GM19468 (cell line): ENCODE data around the gene OR10T2.
"Not testable (repeated sequence)": the region's sequence is repeated elsewhere in the genome, so short reads cannot be mapped to it uniquely, and the experiment has no call there.

Experiments used
- ATAC-seq: cut with Tn5 transposase; IDR thresholded peaks from one replicate; pipeline ENCODE4 v1.9.1; 2021; ENCODE audit warnings: mild to moderate bottlenecking, moderate library complexity, moderate number of reproducible peaks; ENCODE audit not compliant: unreplicated experiment; ENCODE audit errors: extremely low read depth

The OR10T2 gene

DNA sequence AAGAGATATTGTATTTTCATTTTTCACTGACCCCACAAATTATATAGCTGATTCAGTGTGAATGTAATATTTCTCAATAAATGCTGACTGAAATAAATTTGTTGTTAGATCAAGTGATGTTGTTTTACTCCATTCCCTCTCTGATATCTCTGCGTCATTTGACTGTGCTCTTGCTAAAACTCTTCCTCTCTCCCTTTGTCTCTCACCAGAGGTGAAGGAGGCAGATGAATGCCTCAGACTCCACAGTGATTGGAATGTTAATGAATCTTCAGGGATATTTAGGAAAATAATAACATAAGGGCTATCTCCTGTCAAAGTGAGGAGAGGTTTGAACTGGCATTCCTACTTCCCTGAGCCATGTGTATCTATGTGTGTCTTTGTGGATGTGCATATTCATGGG lies 41.8 kb downstream of the OR10T2 start:
- ATAC-seq, result no peak

DNA sequence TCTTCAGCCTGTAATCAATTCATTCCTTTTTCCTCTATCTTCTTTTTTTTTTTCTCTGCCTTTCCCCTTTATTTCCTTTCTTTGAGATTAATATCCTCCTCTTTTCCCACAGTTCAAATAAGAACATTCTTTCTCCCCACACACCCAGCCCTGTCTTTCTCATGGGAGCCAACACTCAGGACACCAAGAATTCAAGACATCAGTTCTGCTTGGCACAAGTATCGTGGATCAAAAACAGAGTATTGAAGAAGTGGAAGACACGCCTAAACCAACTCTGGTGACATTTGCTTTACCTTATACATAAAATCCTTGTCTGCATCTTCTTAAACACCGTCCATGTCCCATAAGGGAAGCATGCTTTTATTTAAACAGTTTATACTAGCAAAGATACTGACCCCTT lies 42.6 kb downstream of the OR10T2 start:
- ATAC-seq, result no peak

DNA sequence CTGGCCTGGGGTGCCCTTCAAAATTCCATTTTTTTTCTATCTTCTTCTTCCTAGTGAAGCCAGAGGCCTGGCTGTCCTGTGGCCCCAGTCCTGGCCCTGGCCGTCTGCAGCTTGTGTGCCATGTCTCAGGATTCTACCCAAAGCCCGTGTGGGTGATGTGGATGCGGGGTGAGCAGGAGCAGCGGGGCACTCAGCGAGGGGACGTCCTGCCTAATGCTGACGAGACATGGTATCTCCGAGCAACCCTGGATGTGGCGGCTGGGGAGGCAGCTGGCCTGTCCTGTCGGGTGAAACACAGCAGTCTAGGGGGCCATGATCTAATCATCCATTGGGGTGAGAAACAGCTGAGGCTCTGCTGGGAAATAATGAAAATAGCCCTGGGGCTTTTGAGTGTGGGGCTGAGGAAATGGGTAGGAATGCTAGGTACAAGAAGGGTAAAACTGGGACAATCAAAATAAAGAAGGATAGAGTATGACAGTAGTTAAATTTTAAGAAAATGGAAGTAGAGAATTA lies 43.4 kb downstream of the OR10T2 start:
- no peak for ATAC-seq

DNA sequence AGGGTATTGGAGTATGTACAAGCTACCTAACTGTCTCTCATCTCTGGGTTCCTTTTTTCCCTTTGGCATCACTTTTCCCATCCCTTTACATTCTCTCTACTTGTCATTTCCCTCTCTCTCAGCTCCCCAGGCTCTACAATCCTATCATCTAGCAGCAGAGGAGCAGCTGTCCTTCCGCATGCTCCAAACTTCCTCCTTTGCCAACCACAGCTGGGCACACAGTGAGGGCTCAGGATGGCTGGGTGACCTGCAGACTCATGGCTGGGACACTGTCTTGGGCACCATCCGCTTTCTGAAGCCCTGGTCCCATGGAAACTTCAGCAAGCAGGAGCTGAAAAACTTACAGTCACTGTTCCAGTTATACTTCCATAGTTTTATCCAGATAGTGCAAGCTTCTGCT lies 45.0 kb downstream of the OR10T2 start:
- ATAC-seq, result no peak

DNA sequence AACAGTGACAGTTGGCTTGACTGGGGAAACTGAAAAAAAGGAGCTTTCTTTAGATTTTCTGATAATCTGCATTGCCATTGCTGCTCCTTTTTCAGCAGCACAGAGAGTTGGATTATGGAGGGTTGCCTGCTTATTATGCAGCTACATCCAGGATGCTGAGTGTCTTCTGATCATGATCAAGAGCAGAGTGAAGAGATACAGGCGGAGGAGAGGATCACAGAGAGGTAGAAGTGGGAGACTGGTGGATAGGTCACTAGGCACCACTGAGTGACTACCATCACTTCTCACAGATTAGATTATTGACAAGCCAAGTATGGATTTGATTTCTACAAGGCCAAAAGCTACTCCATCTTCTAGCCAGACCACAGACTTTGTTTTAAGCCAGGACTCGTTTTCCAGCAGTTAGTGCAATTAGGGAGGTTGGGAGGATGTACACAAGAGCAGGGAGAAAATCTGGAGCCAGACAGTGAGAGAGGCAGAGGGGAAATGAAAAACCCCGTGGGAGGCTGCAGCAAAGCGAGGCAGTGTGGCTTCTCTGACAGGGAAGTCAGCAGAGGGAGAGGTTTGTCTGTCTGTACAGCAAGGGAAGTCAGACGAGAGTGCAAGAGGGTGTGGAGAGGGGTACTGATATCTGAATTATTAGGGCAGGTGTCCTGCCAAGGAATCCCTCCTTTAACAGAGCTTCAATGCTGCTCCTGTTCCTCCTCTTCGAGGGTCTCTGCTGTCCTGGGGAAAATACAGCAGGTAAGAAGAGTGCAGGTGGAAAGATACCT lies 45.8 kb downstream of the OR10T2 start, which contains the start of gene CD1E:
TSS of gene CD1E (plus strand) at position 592 of the 773 bp plus-strand sequence. CDS start at position 687, 95 bp downstream.
- ATAC-seq, result no peak

GRCh38 chr1:158348946-158349345 lies 50.3 kb downstream of the OR10T2 start:
- ATAC-seq, result not testable (repeated sequence)
